Upper lobe of left lung (tissue), 4 donors: ENCODE results near the gene AIF1.

Source experiments
- CTCF ChIP-seq, 6 experiments: fragments of 450-650 bp in 4 of 6; fragments of 200-600 bp in 2 of 6; sonication (generic) in 2 of 6; IDR thresholded peaks; one replicate each; pipeline ENCODE4 v1.5.1; 2016 to 2019; ENCODE audit warnings: antibody characterized with exemption in 6 of 6
- POLR2A ChIP-seq, 4 donors: fragments of 450-650 bp; IDR thresholded peaks; one replicate each; pipeline ENCODE4 v1.5.1; 2016 to 2017; ENCODE audit warnings: antibody characterized with exemption in 4 of 4, mild to moderate bottlenecking in 2 of 4
- POLR2AphosphoS5 ChIP-seq, 2 donors: sonication (generic); formaldehyde crosslinking; IDR thresholded peaks; one replicate each; pipeline ENCODE4 v1.5.1; 2017; ENCODE audit warnings: antibody characterized with exemption in 2 of 2

- TF ChIP-seq CTCF (IDR thresholded peaks at IDR 0.05) (no peak), POLR2AphosphoS5 (IDR thresholded peaks at IDR 0.05) (no peak), POLR2A (IDR thresholded peaks at IDR 0.05) (no peak)
Observed at GRCh38 chr6:31582230-31582643, 32.8 kb upstream of the AIF1 start, which contains the start of gene LTB.
